ACHN (cell line): ENCODE measurements around the gene SCTR.

ENCODE experiments used
- DNase-seq: peaks from one replicate; pipeline ENCODE4 v3.0.0-alpha.2; 2015
- in situ Hi-C: cut with HindIII; loops from 2 replicates; pipeline ENCODE4 v1.10.0; 2017; ENCODE audit warnings: low sequenced_read_pairs, low pct_ligation_motif_present, low pct_unique_long_range_greater_than_20kb

SCTR gene

GRCh38 chr2:119402645-119403560 is 121.4 kb downstream of the SCTR start:
- in situ Hi-C loops: no loop called here
- no peak for DNase-seq

- in situ Hi-C loops: no loop called here
- DNase-seq: no peak
Observed at GRCh38 chr2:119402106-119402505, 122.2 kb downstream of the SCTR start.

- DNase-seq: no peak
- in situ Hi-C loops: no loop called here
Observed at GRCh38 chr2:119397196-119397595, 127.1 kb downstream of the SCTR start.

GRCh38 chr2:119393971-119394748 is 130.1 kb downstream of the SCTR start:
- DNase-seq: no peak
- in situ Hi-C loops: no loop called here
